HL-60 (cell line): ENCODE measurements around the gene UGT3A2.
"Not testable (repeated sequence)": the region's sequence is repeated elsewhere in the genome, so short reads cannot be mapped to it uniquely, and the experiment has no call there.

ENCODE experiments used
- CTCF ChIP-seq: IDR thresholded peaks from one replicate; pipeline ENCODE4 v1.5.1; 2011; ENCODE audit warnings: low read length, control low read depth, inconsistent platforms; ENCODE audit not compliant: insufficient read depth
- POLR2AphosphoS5 ChIP-seq: IDR thresholded peaks from 2 replicates; pipeline ENCODE4 v1.6.1; 2012; ENCODE audit warnings: low read depth
- TF ChIP-seq, protein P1 (sequence below): IDR thresholded peaks from 2 replicates; pipeline ENCODE4 v1.6.1; 2012; ENCODE audit warnings: low read depth; ENCODE audit not compliant: insufficient replicate concordance

DNA sequence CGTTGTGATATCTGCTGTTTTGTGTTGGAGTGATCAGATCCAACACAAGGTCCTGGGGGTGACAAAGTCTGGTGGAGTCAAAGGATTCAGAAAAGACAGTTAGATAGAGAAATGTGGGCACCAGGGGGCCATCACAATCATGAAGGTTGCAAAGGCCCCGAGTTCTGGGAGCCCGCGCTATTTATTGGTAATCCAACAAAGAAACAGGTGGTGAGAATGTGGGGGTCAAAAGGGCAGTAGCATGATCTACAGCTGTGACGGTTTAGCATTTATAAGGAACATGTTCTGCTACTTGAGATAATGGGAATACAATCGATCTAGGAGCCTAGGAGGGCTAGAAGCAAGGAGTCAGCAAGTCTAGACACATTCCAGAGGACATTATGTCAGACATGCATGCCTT, 44.4 kb downstream of the UGT3A2 start:
- TF ChIP-seq CTCF, POLR2AphosphoS5: not testable (repeated sequence)
- TF ChIP-seq, protein P1, sequence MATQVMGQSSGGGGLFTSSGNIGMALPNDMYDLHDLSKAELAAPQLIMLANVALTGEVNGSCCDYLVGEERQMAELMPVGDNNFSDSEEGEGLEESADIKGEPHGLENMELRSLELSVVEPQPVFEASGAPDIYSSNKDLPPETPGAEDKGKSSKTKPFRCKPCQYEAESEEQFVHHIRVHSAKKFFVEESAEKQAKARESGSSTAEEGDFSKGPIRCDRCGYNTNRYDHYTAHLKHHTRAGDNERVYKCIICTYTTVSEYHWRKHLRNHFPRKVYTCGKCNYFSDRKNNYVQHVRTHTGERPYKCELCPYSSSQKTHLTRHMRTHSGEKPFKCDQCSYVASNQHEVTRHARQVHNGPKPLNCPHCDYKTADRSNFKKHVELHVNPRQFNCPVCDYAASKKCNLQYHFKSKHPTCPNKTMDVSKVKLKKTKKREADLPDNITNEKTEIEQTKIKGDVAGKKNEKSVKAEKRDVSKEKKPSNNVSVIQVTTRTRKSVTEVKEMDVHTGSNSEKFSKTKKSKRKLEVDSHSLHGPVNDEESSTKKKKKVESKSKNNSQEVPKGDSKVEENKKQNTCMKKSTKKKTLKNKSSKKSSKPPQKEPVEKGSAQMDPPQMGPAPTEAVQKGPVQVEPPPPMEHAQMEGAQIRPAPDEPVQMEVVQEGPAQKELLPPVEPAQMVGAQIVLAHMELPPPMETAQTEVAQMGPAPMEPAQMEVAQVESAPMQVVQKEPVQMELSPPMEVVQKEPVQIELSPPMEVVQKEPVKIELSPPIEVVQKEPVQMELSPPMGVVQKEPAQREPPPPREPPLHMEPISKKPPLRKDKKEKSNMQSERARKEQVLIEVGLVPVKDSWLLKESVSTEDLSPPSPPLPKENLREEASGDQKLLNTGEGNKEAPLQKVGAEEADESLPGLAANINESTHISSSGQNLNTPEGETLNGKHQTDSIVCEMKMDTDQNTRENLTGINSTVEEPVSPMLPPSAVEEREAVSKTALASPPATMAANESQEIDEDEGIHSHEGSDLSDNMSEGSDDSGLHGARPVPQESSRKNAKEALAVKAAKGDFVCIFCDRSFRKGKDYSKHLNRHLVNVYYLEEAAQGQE: not testable (repeated sequence)
